C4-2B (cell line): ENCODE results near the gene ERP44.

Experiments
- CTCF ChIP-seq: fragments of 450-650 bp; conservative IDR thresholded peaks from 2 replicates; pipeline ENCODE4 v1.5.1; 2017; ENCODE audit warnings: mild to moderate bottlenecking
- ZFX ChIP-seq: fragments of 450-650 bp; IDR thresholded peaks from 2 replicates; pipeline ENCODE4 v1.6.1; 2017

GRCh38 chr9:99966716-99967115 lies 132.1 kb downstream of the ERP44 start:
- TF ChIP-seq CTCF (no peak), ZFX (no peak)
